HG03439 (cell line): ENCODE data around the gene OXGR1.

Source experiments
- ATAC-seq: cut with Tn5 transposase; IDR thresholded peaks from one replicate; pipeline ENCODE4 v1.9.1; 2021; ENCODE audit warnings: mild to moderate bottlenecking, moderate library complexity; ENCODE audit not compliant: unreplicated experiment

The OXGR1 gene

DNA sequence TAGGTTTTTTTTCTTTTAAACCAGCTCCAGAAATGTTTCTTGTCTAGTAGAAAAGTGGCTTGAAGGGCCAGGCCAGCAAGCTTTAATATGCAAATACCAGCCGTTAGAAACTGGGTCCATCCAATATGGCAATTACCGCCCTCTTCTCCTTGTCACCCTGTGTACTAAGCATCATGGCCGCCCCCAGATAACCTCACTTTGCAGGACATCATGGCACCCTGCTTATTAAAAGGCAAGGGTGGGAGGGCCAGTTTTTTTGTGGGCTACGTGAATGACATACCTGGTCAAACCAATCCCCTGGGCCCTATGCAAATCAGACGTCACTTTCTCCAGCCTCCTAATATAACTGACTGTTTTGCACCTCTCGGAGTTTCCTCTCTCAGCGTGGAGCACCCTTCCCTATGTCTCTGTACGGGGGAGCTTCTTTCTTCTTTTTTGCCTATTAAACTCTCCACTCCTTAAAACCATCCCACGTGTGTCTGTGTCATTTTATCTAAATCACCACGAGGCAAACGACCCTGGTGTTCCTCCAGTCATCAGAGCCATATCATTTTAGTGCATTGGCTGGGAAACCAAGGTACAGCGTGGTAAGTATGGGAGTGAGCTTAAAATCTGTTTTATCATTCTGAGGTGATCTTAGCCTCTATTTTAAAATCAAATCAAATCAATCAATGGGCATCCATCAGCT is 27.7 kb downstream of the OXGR1 start:
- no peak for ATAC-seq

DNA sequence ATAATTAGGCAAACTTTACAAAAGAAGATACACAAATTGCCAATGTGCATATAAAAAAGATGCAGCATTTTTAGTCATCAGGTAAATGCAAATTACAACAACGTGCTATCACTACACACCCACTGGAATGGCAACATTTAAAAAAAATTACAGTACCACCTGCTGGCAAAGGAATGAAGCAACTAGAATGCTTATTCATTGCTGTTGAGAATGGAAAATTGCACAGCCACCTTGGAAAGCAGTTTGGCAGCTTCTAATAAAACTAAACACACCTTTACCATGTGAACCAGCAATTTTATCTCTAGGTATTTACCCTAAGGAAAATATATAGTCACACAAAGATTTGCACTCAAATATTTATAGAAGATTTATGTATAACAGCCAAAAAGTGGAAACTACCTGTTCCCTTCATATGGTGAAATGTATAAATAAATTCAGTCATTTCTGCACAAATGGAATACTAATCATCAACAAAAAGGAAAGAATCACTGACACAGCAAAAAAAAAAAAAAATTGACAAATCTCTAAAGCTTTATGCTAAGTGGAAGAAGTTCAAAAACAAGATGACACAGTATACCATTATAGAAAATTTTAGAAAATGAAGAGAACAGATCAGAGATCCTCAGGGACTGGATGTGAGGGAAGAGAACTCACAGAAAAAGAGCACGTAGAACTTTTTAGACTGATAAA is 30.3 kb downstream of the OXGR1 start:
- no peak for ATAC-seq

DNA sequence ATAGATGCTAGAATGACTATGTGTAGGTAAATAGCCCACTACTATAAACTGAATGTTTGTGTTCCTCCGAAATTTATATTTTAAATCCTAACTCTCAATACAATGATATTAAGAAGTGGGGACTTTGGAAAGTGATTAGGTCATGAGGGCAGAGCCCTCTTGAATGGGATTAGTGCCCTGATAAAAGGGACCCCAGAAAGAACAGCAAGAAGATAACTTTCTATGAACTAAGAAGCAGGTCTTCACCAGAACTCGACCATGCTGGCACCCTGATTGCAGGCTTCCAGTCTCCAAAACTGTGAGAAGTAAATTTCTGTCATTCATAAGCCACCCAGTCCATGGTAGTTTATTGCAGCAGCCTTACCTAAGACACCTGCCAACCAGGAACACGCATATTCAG is 33.9 kb downstream of the OXGR1 start:
- ATAC-seq: no peak

DNA sequence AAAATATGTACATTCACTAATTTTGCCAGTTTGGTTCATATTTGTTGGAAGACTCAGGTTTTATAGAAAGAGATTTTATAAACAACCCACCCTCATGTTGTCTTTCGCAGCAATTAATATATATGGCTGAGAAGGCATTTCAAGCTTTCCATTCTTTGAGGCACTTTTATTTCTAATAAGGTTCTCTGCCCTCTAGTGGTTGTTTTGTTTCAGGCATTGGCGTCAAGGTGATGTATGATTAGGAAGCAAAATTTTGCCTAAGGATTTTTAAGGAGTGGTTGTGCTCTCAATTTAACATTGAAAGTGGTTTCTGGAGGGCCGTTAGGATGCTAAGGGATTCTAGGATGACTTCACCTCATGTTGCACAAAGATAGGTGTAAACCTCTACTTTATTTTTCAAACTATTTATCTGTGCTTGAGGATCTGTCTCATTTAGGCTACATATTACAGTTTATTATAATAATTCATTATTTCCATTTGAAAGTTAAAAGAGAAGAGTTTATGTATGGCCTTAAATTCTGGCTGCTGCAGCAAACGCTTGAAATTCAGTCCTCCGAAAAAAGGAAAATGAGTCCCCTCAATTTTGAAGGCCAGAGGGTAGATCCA is 35.9 kb downstream of the OXGR1 start:
- ATAC-seq: no peak

DNA sequence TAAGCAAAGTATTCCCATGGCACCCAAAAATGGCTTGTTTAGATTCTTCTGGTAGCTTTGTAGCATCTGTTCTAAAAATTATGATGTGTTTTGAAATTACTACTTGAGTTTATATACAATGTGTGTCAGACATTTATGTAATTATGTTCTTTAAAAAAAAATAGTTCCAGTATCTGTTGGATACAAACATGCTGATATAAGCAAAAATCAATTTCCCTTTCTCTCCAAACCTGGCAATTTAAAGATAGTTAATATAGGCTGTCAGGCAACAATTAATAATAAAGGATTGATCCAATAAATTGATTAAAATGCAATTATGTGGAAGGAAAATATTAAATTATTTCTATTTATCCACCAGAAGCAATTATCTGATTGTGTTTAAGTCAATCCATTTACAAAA is 41.7 kb downstream of the OXGR1 start:
- ATAC-seq: no peak

DNA sequence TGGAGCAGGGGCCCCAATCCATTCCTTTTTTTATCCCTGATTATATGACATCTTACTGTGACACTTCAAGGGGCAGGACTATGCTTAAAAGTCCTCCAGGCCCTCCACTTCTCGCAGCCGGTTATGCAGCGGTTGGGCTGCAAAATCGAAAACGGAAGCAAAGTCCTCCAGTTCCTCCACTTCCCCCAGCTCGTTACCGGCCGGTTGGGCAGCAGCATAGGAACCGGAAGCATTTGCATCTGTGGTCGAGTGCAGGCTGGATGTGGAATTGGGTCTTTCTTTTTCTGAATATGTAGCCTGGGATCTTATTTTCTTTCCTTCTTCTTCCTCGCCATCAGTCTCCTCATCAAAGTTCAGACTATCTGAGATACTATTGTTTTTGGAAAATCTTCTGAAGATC is 46.1 kb downstream of the OXGR1 start:
- no peak for ATAC-seq

DNA sequence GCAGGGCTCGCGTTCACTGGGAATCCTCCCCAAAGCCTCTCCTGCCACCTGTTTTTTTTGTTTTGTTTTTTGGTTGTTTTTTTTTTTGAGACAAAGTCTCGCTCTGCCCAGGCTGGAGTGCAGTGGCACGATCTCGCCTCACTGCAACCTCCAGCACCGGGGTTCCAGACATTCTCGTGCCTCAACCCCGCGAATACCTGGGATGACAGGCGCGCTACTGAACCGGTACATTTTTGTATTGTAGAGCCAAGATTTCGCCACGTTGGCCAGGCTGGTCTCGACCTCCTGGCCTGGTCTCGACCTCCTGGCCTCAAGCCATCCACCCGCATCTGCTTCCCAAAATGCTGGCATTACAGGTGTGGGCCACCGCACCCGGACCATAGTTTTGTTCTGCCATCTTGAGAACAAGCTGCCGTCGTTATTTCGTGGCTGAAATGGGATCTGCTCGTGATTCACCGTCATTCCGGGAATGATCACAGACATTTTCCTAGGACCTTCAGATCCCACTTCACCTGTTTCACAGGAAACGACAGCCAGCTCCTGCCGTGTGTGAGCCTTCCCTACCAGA is 46.8 kb downstream of the OXGR1 start:
- ATAC-seq: no peak

DNA sequence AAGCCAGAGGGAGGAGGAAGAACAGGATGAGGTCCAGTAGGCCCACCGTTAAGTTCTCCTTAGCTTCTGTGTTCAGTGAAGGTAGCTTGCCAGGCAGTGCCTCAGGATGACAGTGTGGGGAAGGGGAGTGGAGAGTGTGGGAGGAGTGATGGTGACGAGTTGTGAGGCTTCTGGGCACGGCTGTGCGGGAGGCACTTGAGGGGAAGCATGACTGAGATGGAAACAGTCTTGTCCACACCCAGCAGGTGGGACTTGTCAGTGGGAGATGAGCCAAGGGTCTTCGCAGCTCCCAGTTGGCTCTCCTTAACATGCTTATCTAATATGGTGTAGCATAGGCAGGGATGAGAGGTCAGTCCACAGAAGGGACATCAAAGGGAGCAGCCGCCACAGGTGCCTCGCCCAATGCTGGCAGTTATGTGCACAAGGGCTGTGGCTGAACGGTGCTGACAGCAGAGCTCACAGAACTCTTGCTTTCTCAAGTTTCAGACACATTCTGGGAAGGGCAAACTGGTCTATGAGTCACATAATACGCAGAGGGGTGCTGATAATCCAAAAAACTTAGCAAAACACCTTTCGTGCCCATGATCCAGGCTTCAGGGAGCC is 47.5 kb downstream of the OXGR1 start:
- ATAC-seq: no peak

DNA sequence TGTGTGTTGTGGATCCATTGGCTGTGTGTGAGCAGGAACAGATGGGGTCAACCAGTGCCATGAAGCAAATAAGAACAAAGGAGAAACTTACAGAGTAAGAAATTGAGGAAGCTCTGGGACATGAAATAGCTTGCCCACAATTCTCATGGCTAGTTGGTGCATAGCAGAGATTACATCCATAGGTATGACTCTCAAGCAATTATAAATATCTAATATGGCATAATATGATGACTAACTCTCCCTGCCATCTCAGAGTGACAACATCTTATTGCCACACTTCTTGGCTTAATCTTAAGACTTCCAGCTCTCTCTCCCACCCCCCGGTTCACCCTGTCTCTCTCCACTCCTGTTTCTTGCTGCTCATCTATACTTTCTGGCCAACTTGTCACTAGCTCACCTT is 53.3 kb downstream of the OXGR1 start:
- ATAC-seq: no peak

DNA sequence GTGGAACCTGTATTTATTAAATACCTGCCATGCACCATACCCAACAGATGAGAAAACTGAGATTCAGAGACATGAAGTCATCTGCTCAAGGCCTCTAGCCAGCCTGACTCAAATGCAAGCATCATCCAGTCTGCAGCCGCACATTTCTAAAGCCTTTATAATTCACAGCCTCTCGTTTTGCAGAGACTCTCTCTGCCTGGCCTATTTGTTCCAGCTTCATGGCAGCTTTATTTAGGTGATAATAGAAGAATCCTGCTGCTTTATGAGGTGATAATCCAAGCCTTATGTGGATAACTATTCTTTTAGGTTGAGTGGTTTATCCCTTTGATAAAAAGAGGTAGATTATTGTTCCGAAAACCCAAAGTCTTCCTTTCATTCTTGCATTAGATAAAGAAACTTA is 58.4 kb downstream of the OXGR1 start:
- ATAC-seq: no peak
